HG03045 (cell line): ENCODE data around the gene TMOD3.
"Not testable (repeated sequence)": the region's sequence is repeated elsewhere in the genome, so short reads cannot be mapped to it uniquely, and the experiment has no call there.

Experiments used
- ATAC-seq: cut with Tn5 transposase; IDR thresholded peaks from one replicate; pipeline ENCODE4 v1.9.1; 2021; ENCODE audit warnings: mild to moderate bottlenecking, moderate library complexity; ENCODE audit not compliant: unreplicated experiment

The TMOD3 gene

GRCh38 chr15:51829376-51830275 is at the start of gene TMOD3:
Gene TMOD3, plus strand, starts transcription at chr15:51829653. Its CDS starts 33,232 bp downstream, at chr15:51862885.
- peak; percentile 85 for ATAC-seq

GRCh38 chr15:51780636-51781035 is 48.8 kb upstream of the TMOD3 start:
- ATAC-seq = no peak

- no peak for ATAC-seq
These were observed 47.9 kb upstream of the TMOD3 start for GRCh38 chr15:51781506-51781905.

- ATAC-seq = no peak
These were observed 47.0 kb upstream of the TMOD3 start for GRCh38 chr15:51782357-51782896.

GRCh38 chr15:51783967-51784366 is 45.5 kb upstream of the TMOD3 start:
- ATAC-seq = no peak

- ATAC-seq = not testable (repeated sequence)
These were observed 42.3 kb upstream of the TMOD3 start for GRCh38 chr15:51787130-51787529.

- ATAC-seq = not testable (repeated sequence)
These were observed 37.0 kb upstream of the TMOD3 start for GRCh38 chr15:51792474-51792873.

- ATAC-seq = no peak
These were observed 35.7 kb upstream of the TMOD3 start for GRCh38 chr15:51793521-51794305.

- ATAC-seq = no peak
These were observed 32.5 kb upstream of the TMOD3 start for GRCh38 chr15:51796847-51797401.

- ATAC-seq = no peak
These were observed 31.2 kb upstream of the TMOD3 start for GRCh38 chr15:51798281-51798680.

- ATAC-seq = no peak
These were observed 29.9 kb upstream of the TMOD3 start for GRCh38 chr15:51799282-51800252.

- ATAC-seq = no peak
These were observed 28.0 kb upstream of the TMOD3 start for GRCh38 chr15:51801391-51801835.

- no peak for ATAC-seq
These were observed 26.9 kb upstream of the TMOD3 start for GRCh38 chr15:51802593-51802992.

- no peak for ATAC-seq
These were observed 25.5 kb upstream of the TMOD3 start for GRCh38 chr15:51803965-51804364.

- no peak for ATAC-seq
These were observed 23.3 kb upstream of the TMOD3 start for GRCh38 chr15:51806123-51806522.

GRCh38 chr15:51809457-51809856 is 20.0 kb upstream of the TMOD3 start:
- ATAC-seq = no peak

GRCh38 chr15:51812598-51812997 is 16.9 kb upstream of the TMOD3 start:
- no peak for ATAC-seq

- no peak for ATAC-seq
These were observed 14.8 kb upstream of the TMOD3 start for GRCh38 chr15:51814606-51815005.

- ATAC-seq = no peak
These were observed 12.8 kb upstream of the TMOD3 start for GRCh38 chr15:51816611-51817010.

GRCh38 chr15:51818150-51818549 is 11.3 kb upstream of the TMOD3 start:
- no peak for ATAC-seq
